C4-2B (cell line): ENCODE data around the gene PDIA3.
"Not testable (repeated sequence)": the region's sequence is repeated elsewhere in the genome, so short reads cannot be mapped to it uniquely, and the experiment has no call there.

Source experiments
- H3K27ac ChIP-seq: fragments of 450-650 bp; 2 replicates; pipeline ENCODE4 v1.5.1; 2017
- ZFX ChIP-seq: fragments of 450-650 bp; IDR thresholded peaks from 2 replicates; pipeline ENCODE4 v1.6.1; 2017
- TF ChIP-seq, protein P1 (sequence below): fragments of 450-650 bp; conservative IDR thresholded peaks from 2 replicates; pipeline ENCODE4 v1.5.1; 2017; ENCODE audit warnings: mild to moderate bottlenecking

The PDIA3 gene

DNA sequence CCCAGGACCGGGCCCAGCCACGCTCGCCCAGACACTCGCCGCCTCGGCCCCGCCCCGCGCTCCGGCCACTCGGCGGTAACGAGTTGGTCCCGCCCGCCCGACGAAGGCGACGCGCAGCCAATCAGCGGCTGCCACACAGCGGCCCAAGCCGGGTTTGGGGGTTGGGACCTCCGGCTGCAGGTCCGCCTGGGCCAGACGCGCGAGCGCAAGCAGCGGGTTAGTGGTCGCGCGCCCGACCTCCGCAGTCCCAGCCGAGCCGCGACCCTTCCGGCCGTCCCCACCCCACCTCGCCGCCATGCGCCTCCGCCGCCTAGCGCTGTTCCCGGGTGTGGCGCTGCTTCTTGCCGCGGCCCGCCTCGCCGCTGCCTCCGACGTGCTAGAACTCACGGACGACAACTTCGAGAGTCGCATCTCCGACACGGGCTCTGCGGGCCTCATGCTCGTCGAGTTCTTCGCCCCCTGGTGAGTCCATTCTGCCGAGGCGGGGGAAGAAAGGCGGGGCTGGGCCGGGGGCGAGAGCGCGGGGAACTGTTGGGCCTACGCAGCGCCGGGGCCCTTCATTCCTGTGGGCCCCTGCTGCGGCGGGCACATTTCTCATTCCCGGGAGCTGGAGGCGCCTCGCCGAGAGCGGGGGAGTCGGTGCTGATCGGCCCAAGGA is at the start of gene PDIA3:
TSS of gene PDIA3 (plus strand) at position 194 of the 658 bp plus-strand sequence. CDS start at position 296, 102 bp downstream.
- peak within 1 kb of the TSS; percentile 96 for H3K27ac ChIP-seq
- TF ChIP-seq ZFX: peak; percentile 79

DNA sequence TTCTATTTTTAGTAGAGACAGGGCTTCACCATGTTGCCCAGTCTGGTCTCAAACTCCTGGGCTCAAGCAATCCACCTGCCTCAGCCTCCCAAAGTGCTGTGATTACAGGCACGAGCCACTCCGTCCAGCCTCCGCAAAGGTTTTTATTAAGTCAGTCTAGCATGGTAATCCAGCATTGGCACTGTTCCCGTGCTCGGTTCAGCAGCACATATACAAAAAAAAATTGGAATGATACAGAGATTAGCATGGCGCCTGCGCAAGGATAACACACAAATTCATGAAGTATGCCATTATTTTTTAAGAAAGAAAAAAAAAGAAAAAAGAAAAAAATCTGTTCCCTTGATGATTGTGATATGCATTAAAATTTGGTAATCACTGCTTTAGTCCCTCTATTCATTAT is 44.1 kb upstream of the PDIA3 start:
- H3K27ac ChIP-seq: no peak overlapping the region
- no peak for TF ChIP-seq ZFX
- TF ChIP-seq, protein P1, sequence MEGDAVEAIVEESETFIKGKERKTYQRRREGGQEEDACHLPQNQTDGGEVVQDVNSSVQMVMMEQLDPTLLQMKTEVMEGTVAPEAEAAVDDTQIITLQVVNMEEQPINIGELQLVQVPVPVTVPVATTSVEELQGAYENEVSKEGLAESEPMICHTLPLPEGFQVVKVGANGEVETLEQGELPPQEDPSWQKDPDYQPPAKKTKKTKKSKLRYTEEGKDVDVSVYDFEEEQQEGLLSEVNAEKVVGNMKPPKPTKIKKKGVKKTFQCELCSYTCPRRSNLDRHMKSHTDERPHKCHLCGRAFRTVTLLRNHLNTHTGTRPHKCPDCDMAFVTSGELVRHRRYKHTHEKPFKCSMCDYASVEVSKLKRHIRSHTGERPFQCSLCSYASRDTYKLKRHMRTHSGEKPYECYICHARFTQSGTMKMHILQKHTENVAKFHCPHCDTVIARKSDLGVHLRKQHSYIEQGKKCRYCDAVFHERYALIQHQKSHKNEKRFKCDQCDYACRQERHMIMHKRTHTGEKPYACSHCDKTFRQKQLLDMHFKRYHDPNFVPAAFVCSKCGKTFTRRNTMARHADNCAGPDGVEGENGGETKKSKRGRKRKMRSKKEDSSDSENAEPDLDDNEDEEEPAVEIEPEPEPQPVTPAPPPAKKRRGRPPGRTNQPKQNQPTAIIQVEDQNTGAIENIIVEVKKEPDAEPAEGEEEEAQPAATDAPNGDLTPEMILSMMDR: no peak

DNA sequence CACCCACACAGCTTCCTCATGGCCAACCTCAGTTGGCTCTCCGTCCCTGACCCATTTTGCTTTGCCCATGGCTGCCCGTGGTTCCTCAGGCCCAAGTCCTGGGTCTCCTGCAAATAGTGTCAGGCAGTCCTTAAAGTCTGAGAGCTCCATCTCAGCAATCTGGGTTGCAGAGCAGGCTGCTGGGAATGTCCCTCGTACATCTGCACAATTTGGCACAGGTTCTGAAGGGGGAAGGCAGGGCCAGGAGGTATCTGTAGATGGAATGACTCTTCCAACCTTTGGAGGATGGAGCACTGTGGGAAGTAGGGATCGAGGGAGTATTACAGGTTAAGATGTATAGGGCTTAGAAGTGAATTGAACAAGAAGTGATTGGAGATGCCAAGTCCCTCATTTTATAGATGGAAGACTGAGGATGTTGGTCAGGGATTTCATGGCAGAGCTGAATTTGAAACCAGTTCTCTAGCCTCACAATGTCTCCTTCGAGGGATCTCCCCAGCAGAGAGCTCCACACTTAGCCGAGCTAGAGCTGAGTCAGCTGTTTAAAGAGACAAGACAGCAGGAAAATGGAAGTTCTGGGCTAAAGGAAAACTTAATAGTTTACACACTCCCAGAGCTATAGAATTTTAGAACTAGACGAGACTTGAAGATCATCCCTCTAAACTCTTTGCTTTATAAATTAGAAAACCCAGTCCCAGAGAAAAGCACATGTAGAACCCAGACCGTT is 43.4 kb upstream of the PDIA3 start:
- TF ChIP-seq, protein P1: no peak
- TF ChIP-seq ZFX: no peak
- H3K27ac ChIP-seq: no peak overlapping the region

DNA sequence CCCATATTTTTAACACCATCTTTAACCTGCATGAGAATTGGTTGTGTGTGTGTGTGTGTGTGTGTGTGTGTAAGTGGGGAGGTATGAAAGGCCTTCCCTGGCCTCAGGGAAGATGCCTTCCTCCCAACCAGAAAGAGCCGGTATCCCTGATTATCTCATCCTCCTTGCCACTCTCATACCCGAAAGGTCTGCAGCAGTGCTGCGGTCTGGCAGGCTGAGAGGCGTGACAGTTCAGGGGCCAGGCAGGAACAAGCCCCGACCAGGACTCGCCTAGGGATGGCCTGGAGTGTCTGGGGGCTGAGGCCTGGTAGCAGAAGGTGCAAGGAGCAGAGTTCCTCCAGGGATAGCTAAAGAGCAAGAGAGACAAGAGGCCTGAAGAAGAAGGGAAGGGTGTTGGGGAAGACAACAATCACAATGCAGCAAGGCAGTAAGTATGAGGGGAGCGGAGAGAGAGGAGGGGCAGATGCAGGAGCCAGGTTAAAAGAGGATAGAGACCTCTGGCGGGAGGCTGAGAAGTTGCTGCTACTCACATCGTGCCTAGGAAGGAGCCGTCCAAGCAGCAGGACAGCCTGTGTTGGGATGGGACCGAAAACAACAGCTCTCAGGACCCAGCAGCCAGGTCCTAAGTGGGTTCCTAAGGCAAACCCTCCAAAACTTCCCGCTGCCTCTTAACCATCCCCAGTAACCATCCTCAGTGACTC is 35.7 kb upstream of the PDIA3 start:
- H3K27ac ChIP-seq: not testable (repeated sequence)

DNA sequence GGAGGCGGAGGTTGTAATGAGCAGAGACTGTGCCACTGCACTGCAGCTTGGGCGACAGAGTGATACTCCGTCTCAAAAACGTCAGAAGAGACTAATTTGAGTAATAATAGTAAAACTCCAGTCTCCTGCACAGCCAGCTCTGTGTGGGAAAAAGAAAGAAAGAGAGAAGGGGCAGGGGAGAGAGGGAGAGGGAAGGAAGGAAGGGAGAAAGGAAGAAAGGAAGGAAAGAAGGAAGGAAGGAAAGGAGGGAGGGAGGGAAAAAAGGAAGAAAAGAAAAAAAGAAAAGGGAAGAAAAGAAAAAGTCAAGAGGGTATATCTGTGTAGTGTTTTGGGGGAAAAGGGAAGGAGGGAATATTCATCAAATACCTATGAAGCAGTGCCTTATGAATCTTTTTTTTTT is 23.1 kb upstream of the PDIA3 start:
- TF ChIP-seq, protein P1: no peak
- no peak for TF ChIP-seq ZFX
- no peak overlapping the region for H3K27ac ChIP-seq

DNA sequence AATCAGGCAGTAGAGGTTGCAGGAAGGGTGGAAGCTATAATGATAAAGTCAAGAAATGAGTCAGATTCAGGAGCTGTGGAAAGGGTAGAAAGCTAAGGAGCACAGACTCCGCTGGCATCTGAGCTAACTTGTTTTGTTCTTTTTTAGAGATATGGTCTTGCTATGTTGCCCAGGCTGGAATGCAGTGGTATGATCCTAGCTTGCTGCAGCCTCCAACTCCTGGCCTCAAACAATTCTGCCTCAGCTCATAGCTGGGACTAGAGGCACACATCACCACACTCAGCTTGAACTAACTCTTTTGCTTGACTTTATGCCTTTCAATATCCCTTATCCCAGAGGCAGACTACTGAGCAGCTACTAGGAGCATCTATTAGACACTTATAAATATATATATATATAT is 19.9 kb upstream of the PDIA3 start:
- not testable (repeated sequence) for H3K27ac ChIP-seq

DNA sequence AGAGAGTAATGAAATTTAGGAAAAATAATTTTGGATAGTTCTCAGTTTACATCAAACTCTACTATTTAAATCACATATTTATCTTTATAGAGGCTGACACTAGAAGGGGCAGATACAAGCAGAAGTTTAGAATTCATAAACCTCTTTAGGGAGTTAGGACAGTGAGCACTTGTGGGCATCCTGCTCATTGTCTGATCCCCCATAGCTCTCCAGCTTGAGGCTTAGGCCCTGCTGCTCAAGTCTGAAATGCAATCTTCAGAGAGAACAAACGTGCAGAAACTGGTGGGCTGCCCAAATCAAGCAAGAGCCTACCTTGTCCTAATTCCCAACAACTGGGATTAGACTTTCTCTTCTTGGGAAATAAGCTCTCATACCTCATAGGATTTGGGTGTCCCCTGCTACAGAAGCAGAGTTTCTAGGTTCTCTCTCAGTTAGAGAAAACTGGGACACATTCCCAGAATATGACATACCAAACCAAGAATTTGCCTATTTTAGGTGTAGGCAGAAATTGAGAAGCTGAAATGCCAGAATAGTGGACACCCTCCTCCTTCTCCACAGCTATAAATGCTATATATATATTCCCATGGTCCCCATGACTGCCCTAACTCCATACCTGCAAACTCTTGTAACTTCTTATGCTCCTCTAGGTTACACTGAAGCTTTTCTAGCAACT is 18.0 kb upstream of the PDIA3 start:
- H3K27ac ChIP-seq: not testable (repeated sequence)

DNA sequence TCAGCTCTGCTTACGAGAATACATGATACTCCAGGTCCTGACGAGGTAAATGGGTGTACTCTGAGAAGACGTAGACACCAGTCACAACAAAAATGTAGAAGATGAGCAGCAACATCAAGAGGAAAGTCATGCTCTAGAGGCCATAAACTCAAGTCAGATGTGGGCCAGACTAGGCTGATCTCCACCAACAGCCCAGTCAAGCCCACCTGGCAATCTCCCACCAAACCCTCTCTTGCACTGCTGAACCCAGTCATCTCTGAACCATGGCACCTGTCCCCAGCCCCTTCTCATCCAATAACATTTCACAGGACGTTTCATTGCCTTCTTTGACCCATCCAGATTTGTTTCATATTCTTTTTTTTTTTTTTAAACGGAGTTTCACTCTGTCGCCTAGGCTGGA is 10.8 kb upstream of the PDIA3 start:
- TF ChIP-seq, protein P1: no peak
- TF ChIP-seq ZFX: no peak
- no peak overlapping the region for H3K27ac ChIP-seq

DNA sequence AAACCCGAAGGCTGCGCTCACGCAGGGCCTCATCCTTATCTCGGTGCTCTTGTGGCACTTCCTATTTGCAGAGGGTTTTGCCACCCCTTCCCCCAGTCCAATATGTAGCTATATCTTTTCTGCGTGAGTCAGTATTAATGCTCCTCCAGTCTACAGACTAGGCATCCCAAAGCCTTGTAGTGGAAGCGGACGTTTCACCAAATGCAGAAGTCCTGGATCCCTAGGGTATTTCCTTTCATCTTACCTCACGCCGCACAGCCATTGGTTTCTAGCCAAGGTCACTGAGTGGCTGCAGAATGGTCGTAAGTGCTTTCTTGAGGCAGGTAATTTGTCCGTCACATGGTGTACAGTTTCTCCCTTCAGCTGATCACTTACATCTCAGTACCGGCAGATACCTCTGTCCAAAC is 668 bp downstream of the PDIA3 start:
- peak overlapping the region; percentile 96 for H3K27ac ChIP-seq
- TF ChIP-seq ZFX: peak; percentile 16; the same call in 1 of the 2 replicates
